IMR-90 (cell line): Measurements from ENCODE around the gene SLC16A7. TPM values are rescaled to one million over a fixed set of nuclear protein-coding genes. Genes with fewer than 3 reads are reported as not detected.

Experiments
- ATAC-seq: fragments of 200-7000 bp; cut with Tn5 transposase; 2 replicates; pipeline ENCODE4 v1.9.1; 2020; ENCODE audit warnings: low read depth, mild to moderate bottlenecking, moderate library complexity
- BruUV-seq: library from RNA; stranded (reverse); fragments of 400-500 nt; replicated peaks from 2 replicates; lab custom pipeline; 2021; lab: Mats Ljungman, UMichigan
- CTCF ChIA-PET: fragments of 300-600 bp; formaldehyde crosslinking; extraction: SDS; loops from one replicate; lab custom pipeline; 2021; ENCODE audit warnings: antibody characterized with exemption; lab: Yijun Ruan, JAX
- POLR2A ChIA-PET: fragments of 300-600 bp; sonication (Branson Sonifier 250); formaldehyde crosslinking; loops from one replicate; lab custom pipeline; 2022; ENCODE audit warnings: antibody characterized with exemption; ENCODE audit not compliant: unreplicated experiment; lab: Charles Lee
- DNase-seq: peaks from one replicate; pipeline ENCODE4 v3.0.0; 2013
- H2AFZ ChIP-seq: replicated peaks from 2 replicates; pipeline ENCODE3; 2013; ENCODE audit warnings: low read length, mild to moderate bottlenecking; ENCODE audit not compliant: poor library complexity
- H2AK5ac ChIP-seq: 2 replicates; pipeline ENCODE4 v1.6.1; 2013; ENCODE audit warnings: low read depth, low read length, inconsistent platforms
- H2AK9ac ChIP-seq: replicated peaks from 2 replicates; pipeline ENCODE3; 2013; ENCODE audit warnings: mild to moderate bottlenecking, low read depth, low read length, moderate library complexity; ENCODE audit not compliant: poor library complexity
- H2BK120ac ChIP-seq: 2 replicates; pipeline ENCODE4 v1.6.1; 2013; ENCODE audit warnings: low read depth, low read length, inconsistent platforms
- H2BK15ac ChIP-seq: 3 replicates; pipeline ENCODE4 v1.6.1; 2013; ENCODE audit warnings: low read depth, low read length, inconsistent platforms
- H2BK20ac ChIP-seq: 2 replicates; pipeline ENCODE4 v1.6.1; 2013; ENCODE audit warnings: low read depth, mild to moderate bottlenecking, inconsistent platforms, low read length, moderate library complexity
- H2BK5ac ChIP-seq: 2 replicates; pipeline ENCODE4 v1.6.1; 2013; ENCODE audit warnings: mild to moderate bottlenecking, low read depth, low read length, inconsistent platforms; ENCODE audit not compliant: poor library complexity, severe bottlenecking
- H3K14ac ChIP-seq: replicated peaks from 2 replicates; pipeline ENCODE4 v1.6.1; 2013; ENCODE audit warnings: low read depth, low read length, inconsistent platforms
- H3K18ac ChIP-seq: 2 replicates; pipeline ENCODE4 v1.6.1; 2013; ENCODE audit warnings: low read depth, low read length, control low read depth
- H3K23ac ChIP-seq: 2 replicates; pipeline ENCODE4 v1.6.1; 2013; ENCODE audit warnings: low read depth, low read length, inconsistent platforms
- H3K27ac ChIP-seq: 2 replicates; pipeline ENCODE4 v1.5.1; 2013; ENCODE audit warnings: mild to moderate bottlenecking, control low read depth, low read length; ENCODE audit not compliant: insufficient read depth
- H3K27me3 ChIP-seq: 2 replicates; pipeline ENCODE4 v1.6.1; 2013; ENCODE audit warnings: low read length; ENCODE audit not compliant: control insufficient read depth, insufficient read depth
- H3K36me3 ChIP-seq: 2 replicates; pipeline ENCODE4 v1.6.1; 2013; ENCODE audit warnings: low read length, mixed read lengths; ENCODE audit not compliant: control insufficient read depth, insufficient read depth
- H3K4ac ChIP-seq: 2 replicates; pipeline ENCODE4 v1.6.1; 2013; ENCODE audit warnings: low read depth, low read length, inconsistent platforms
- H3K4me1 ChIP-seq: 2 replicates; pipeline ENCODE4 v1.6.1; 2013; ENCODE audit warnings: low read length, mixed read lengths; ENCODE audit not compliant: control insufficient read depth, insufficient read depth
- H3K4me2 ChIP-seq: 2 replicates; pipeline ENCODE4 v1.6.1; 2013; ENCODE audit warnings: low read depth, mild to moderate bottlenecking, control low read depth, low read length, moderate library complexity
- H3K4me3 ChIP-seq: 2 replicates; pipeline ENCODE4 v1.5.1; 2013; ENCODE audit warnings: low read depth, mild to moderate bottlenecking, control low read depth, low read length, moderate library complexity; ENCODE audit not compliant: insufficient read depth
- H3K56ac ChIP-seq: 2 replicates; pipeline ENCODE4 v1.6.1; 2013; ENCODE audit warnings: low read length, inconsistent platforms; ENCODE audit not compliant: insufficient read depth; ENCODE audit errors: extremely low read depth
- H3K79me1 ChIP-seq, 2 experiments: 2 replicates each; pipeline ENCODE4 v1.6.1; 2013; ENCODE audit warnings: low read length in 2 of 2, inconsistent platforms in 1 of 2, low read depth in 1 of 2
- H3K9ac ChIP-seq: 2 replicates; pipeline ENCODE4 v1.6.1; 2013; ENCODE audit warnings: low read depth, low read length, control low read depth
- H3K9me1 ChIP-seq: 2 replicates; pipeline ENCODE4 v1.6.1; 2013; ENCODE audit warnings: low read length, inconsistent platforms; ENCODE audit not compliant: insufficient read depth
- H3K9me3 ChIP-seq: 2 replicates; pipeline ENCODE4 v1.6.1; 2013; ENCODE audit warnings: low read length; ENCODE audit not compliant: control insufficient read depth, insufficient read depth
- H4K20me1 ChIP-seq: 2 replicates; pipeline ENCODE4 v1.6.1; 2013; ENCODE audit warnings: low read length, inconsistent platforms; ENCODE audit not compliant: insufficient read depth
- H4K5ac ChIP-seq: 2 replicates; pipeline ENCODE4 v1.6.1; 2013; ENCODE audit warnings: mild to moderate bottlenecking, low read depth, low read length, control low read depth
- H4K8ac ChIP-seq, 2 experiments: 2 replicates each; pipeline ENCODE4 v1.6.1; 2013; ENCODE audit warnings: low read depth in 2 of 2, low read length in 2 of 2, control low read depth in 1 of 2, inconsistent platforms in 1 of 2
- H4K91ac ChIP-seq: 2 replicates; pipeline ENCODE4 v1.6.1; 2013; ENCODE audit warnings: low read depth, low read length, inconsistent platforms; ENCODE audit not compliant: insufficient read depth
- CEBPB ChIP-seq: IDR thresholded peaks from 2 replicates; pipeline ENCODE4 v1.6.1; 2012; ENCODE audit warnings: low read depth, low read length, improper control_type of control experiment
- NFE2L2 ChIP-seq: fragments of 150-350 bp; IDR thresholded peaks from 2 replicates; pipeline ENCODE4 v1.6.1; 2016; ENCODE audit warnings: low read depth, mild to moderate bottlenecking, low read length
- POLR2A ChIP-seq: IDR thresholded peaks from 2 replicates; pipeline ENCODE4 v1.6.1; 2012; ENCODE audit warnings: mild to moderate bottlenecking, low read depth, low read length
- WGBS, 2 experiments: methylation state at CpG; one replicate each; pipeline versions ENCODE4 v1.1.5 to v1.1.7; 2013; ENCODE audit warnings: missing lambda C conversion rate in 2 of 2; ENCODE audit not compliant: insufficient read length in 1 of 2; ENCODE audit errors: extremely low coverage in 2 of 2; 5-methylcytosine and 5-hydroxymethylcytosine counted together
- dilution Hi-C: fragments of 300-500 bp; cut with HindIII; formaldehyde crosslinking; loops from one replicate; pipeline ENCODE4 v1.14.3; 2018; ENCODE audit warnings: low sequenced_read_pairs; ENCODE audit not compliant: unreplicated experiment
- in situ Hi-C: fragments of 300-500 bp; cut with MboI; formaldehyde crosslinking; loops from 3 replicates; pipeline ENCODE4 v1.14.3; 2019; ENCODE audit warnings: low sequenced_read_pairs, inconsistent platforms, mixed read lengths
- intact Hi-C: fragments of 100-400 bp; cut with micrococcal nuclease; formaldehyde crosslinking; loops from 2 replicates; pipeline ENCODE4 v1.10.0; 2022
- polyA plus RNA-seq, 3 experiments: library from polyadenylated mRNA; depleted of rRNA; stranded (reverse); fragments of >200 nt; gene quantifications; 2 replicates each; pipeline ENCODE4 v1.2.3, GENCODE V29; 2012; ENCODE audit warnings: low replicate concordance in 1 of 3
- total RNA-seq: library from RNA; depleted of rRNA; stranded (reverse); fragments of >200 nt; gene quantifications from 2 replicates; pipeline ENCODE4 v1.2.3, GENCODE V29; 2012

The SLC16A7 gene
- total and polyA plus RNA-seq, 2 of the 4 experiments (the other 2 are of a cell fraction): 2.6 to 21.5 TPM

GRCh38 chr12:59695379-59695778, 99.5 kb downstream of the SLC16A7 start:
- Histone ChIP-seq H3K14ac (0 out of 2 replicates have a peak overlapping the region, but pooled peaks have one; percentile 37), H4K91ac (no peak overlapping the region), H3K23ac (no peak overlapping the region), H4K20me1 (no peaks in the 10 kb centered on the region), H3K36me3 (no peaks in the 10 kb centered on the region), H2BK20ac (no peak overlapping the region), H2AK5ac (0 out of 2 replicates have a peak overlapping the region, but pooled peaks have one; percentile 10), H2BK15ac (no peak overlapping the region), H4K5ac (no peak overlapping the region; the same call in 1 of the 2 replicates), H3K56ac (no peak overlapping the region), H2BK5ac (no peak overlapping the region), H3K9me1 (peaks cover 2% of the 10 kb centered on the region; the same call in 1 of the 2 replicates), H2AFZ (no peak overlapping the region), H2BK120ac (no peak overlapping the region), H3K4me3 (no peak overlapping the region), H3K9ac (no peak overlapping the region), H3K27ac (no peak overlapping the region), H3K4ac (no peak overlapping the region), H3K27me3 (no peaks in the 10 kb centered on the region), H2AK9ac (no peak overlapping the region), H3K4me1 (peaks cover 2% of the 10 kb centered on the region; the same call in 1 of the 2 replicates), H3K18ac (0 out of 2 replicates have a peak overlapping the region, but pooled peaks have one; percentile 24), H3K79me1 (no peaks in the 10 kb centered on the region), H4K8ac (no peak overlapping the region), H3K9me3 (peaks cover 3% of the 10 kb centered on the region; the same call in 1 of the 2 replicates), H3K4me2 (no peak overlapping the region)
- DNase-seq: peak; percentile 69
- BruUV-seq: no TSS peak
- CTCF ChIA-PET: no interaction called here
- dilution Hi-C loops (no loop called here), in situ Hi-C loops (no loop called here), intact Hi-C loops (loop anchor here (5.0 kb wide), 1 partner anchor 42 kb away; no protein-coding TSS in a partner anchor)
- no peak for ATAC-seq
- no peak for TF ChIP-seq POLR2A
- TF ChIP-seq NFE2L2: no peak
- TF ChIP-seq CEBPB: peak; percentile 69
- no CpG with 5 or more reads among the region's 1 CpG for WGBS, 2 experiments
- POLR2A ChIA-PET: no interaction called here
